Panc1 (cell line): ENCODE measurements around the gene TTC3. TPM values are rescaled to one million over a fixed set of nuclear protein-coding genes. Genes with fewer than 3 reads are reported as not detected.

Experiments
- ATAC-seq: fragments of 200-7000 bp; cut with Tn5 transposase; 2 replicates; pipeline ENCODE4 v1.9.1; 2020; ENCODE audit warnings: mild to moderate bottlenecking, moderate library complexity
- BruUV-seq: library from RNA; stranded (reverse); fragments of 400-500 nt; replicated peaks from 2 replicates; lab custom pipeline; 2021; lab: Mats Ljungman, UMichigan
- CTCF ChIA-PET: fragments of 300-600 bp; sonication (Branson Sonifier 250); formaldehyde crosslinking; loops from one replicate; lab custom pipeline; 2022; ENCODE audit warnings: antibody characterized with exemption; lab: Charles Lee
- POLR2A ChIA-PET: fragments of 300-600 bp; sonication (Branson Sonifier 250); formaldehyde crosslinking; loops from one replicate; lab custom pipeline; 2022; ENCODE audit warnings: antibody characterized with exemption; lab: Charles Lee
- DNase-seq: peaks from one replicate; pipeline ENCODE4 v3.0.0-alpha.2; 2010; ENCODE audit warnings: low read depth, low spot score
- H3K27ac ChIP-seq: 2 replicates; pipeline ENCODE4 v1.5.1; 2011; ENCODE audit warnings: mild to moderate bottlenecking, low read length, inconsistent platforms
- H3K27me3 ChIP-seq: fragments of 200-500 bp; sonication (Bioruptor generic); 2 replicates; pipeline ENCODE4 v1.6.0; 2014; ENCODE audit warnings: low read length, inconsistent platforms; ENCODE audit not compliant: control insufficient read depth, insufficient read depth
- H3K36me3 ChIP-seq: fragments of 200-500 bp; sonication (Bioruptor generic); 2 replicates; pipeline ENCODE4 v1.5.1; 2014; ENCODE audit warnings: inconsistent platforms, mild to moderate bottlenecking, low read length, moderate library complexity; ENCODE audit not compliant: control insufficient read depth, insufficient read depth
- H3K4me1 ChIP-seq: 2 replicates; pipeline ENCODE4 v1.5.1; 2011; ENCODE audit warnings: inconsistent platforms, mild to moderate bottlenecking, low read length, moderate library complexity; ENCODE audit not compliant: control insufficient read depth, insufficient read depth
- H3K4me3 ChIP-seq, 2 experiments: 2 replicates each; pipeline ENCODE4 v1.5.1; 2011 to 2012; ENCODE audit warnings: low read depth in 2 of 2, low read length in 2 of 2, mild to moderate bottlenecking in 2 of 2, inconsistent platforms in 1 of 2, moderate library complexity in 1 of 2
- H3K9me3 ChIP-seq: fragments of 200-500 bp; sonication (Bioruptor generic); 2 replicates; pipeline ENCODE4 v1.5.1; 2014; ENCODE audit warnings: low read depth, mild to moderate bottlenecking, inconsistent platforms, low read length, moderate library complexity; ENCODE audit not compliant: control insufficient read depth, insufficient read depth
- POLR2AphosphoS5 ChIP-seq: IDR thresholded peaks from 2 replicates; pipeline ENCODE4 v1.6.1; 2012; ENCODE audit warnings: mild to moderate bottlenecking, low read depth, low read length, moderate library complexity
- REST ChIP-seq, 2 experiments: IDR thresholded peaks; 2 replicates each; pipeline ENCODE4 v1.6.1; 2011 to 2012; ENCODE audit warnings: low read depth in 2 of 2, control low read depth in 1 of 2, low read length in 1 of 2, mild to moderate bottlenecking in 1 of 2, moderate library complexity in 1 of 2; ENCODE audit not compliant: insufficient read depth in 1 of 2
- SIN3A ChIP-seq: IDR thresholded peaks from 2 replicates; pipeline ENCODE4 v1.6.1; 2012; ENCODE audit warnings: low read depth, mild to moderate bottlenecking, low read length, moderate library complexity, borderline replicate concordance; ENCODE audit not compliant: insufficient read depth
- TCF7L2 ChIP-seq: IDR thresholded peaks from 2 replicates; pipeline ENCODE4 v1.6.1; 2011; ENCODE audit warnings: mild to moderate bottlenecking, low read depth, low read length, inconsistent platforms
- in situ Hi-C: cut with HindIII; loops from 2 replicates; pipeline ENCODE4 v1.10.0; 2016; ENCODE audit warnings: low sequenced_read_pairs, low pct_unique_long_range_greater_than_20kb
- intact Hi-C: fragments of 100-400 bp; cut with micrococcal nuclease; formaldehyde crosslinking; loops from one replicate; pipeline ENCODE4 v1.10.0; 2022; ENCODE audit not compliant: unreplicated experiment
- total RNA-seq: library from RNA; stranded (reverse); gene quantifications from one replicate; pipeline ENCODE4 v1.2.1, GENCODE V29; 2021; ENCODE audit not compliant: unreplicated experiment
- TF ChIP-seq, protein P1 (sequence below): fragments of 450-650 bp; IDR thresholded peaks from 2 replicates; pipeline ENCODE4 v1.5.1; 2017; ENCODE audit warnings: mild to moderate bottlenecking

TTC3 gene
- total RNA-seq, 1 experiment from 2014 or later = 83.0 TPM

DNA sequence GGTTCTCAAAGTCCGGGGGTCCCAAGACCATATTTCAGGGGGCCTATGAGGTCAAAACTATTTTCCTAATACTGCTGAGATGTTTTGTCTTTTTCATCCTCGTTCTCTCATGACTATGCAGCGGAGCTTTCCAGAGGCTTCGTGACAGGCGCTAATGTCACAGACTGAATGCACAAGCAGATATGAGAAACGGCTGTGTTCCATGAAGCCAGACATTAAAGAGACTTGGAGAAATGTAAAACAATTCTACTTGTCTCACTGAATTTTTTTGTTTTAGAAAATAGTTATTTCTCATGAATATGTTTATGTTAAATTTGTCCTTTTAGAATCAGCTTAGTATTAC is 10.5 kb upstream of the TTC3 start:
- Histone ChIP-seq H3K27ac (no peak overlapping the region), H3K36me3 (no peaks in the 10 kb centered on the region), H3K4me3 (no peak overlapping the region), H3K27me3 (no peaks in the 10 kb centered on the region), H3K4me1 (peaks cover 13% of the 10 kb centered on the region), H3K9me3 (no peaks in the 10 kb centered on the region)
- ChIA-PET POLR2A (no interaction called here), CTCF (no interaction called here)
- in situ Hi-C loops = no loop called here
- no TSS peak for BruUV-seq
- ATAC-seq (no peak), DNase-seq (no peak)
- TF ChIP-seq POLR2AphosphoS5 (no peak), TCF7L2 (no peak), REST (IDR thresholded peaks at IDR 0.05; ENCODE audit: insufficient read depth in 1 of 2, low read depth in 2 of 2, low read length in 1 of 2) (no peak), SIN3A (no peak)
- TF ChIP-seq, protein P1, sequence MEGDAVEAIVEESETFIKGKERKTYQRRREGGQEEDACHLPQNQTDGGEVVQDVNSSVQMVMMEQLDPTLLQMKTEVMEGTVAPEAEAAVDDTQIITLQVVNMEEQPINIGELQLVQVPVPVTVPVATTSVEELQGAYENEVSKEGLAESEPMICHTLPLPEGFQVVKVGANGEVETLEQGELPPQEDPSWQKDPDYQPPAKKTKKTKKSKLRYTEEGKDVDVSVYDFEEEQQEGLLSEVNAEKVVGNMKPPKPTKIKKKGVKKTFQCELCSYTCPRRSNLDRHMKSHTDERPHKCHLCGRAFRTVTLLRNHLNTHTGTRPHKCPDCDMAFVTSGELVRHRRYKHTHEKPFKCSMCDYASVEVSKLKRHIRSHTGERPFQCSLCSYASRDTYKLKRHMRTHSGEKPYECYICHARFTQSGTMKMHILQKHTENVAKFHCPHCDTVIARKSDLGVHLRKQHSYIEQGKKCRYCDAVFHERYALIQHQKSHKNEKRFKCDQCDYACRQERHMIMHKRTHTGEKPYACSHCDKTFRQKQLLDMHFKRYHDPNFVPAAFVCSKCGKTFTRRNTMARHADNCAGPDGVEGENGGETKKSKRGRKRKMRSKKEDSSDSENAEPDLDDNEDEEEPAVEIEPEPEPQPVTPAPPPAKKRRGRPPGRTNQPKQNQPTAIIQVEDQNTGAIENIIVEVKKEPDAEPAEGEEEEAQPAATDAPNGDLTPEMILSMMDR = no peak
- intact Hi-C loops = no loop called here

GRCh38 chr21:37063433-37063832 is 9.6 kb upstream of the TTC3 start:
- ChIA-PET CTCF (no interaction called here), POLR2A (no interaction called here)
- Histone ChIP-seq H3K27ac (no peak overlapping the region), H3K36me3 (no peaks in the 10 kb centered on the region), H3K27me3 (no peaks in the 10 kb centered on the region), H3K4me3 (no peak overlapping the region), H3K9me3 (no peaks in the 10 kb centered on the region), H3K4me1 (peaks cover 13% of the 10 kb centered on the region)
- no peak for DNase-seq
- no peak for ATAC-seq
- TF ChIP-seq REST (IDR thresholded peaks at IDR 0.05; ENCODE audit: insufficient read depth in 1 of 2, low read depth in 2 of 2, low read length in 1 of 2) (no peak), TCF7L2 (no peak)
- in situ Hi-C loops (no loop called here), intact Hi-C loops (no loop called here)
- BruUV-seq = no TSS peak
